Fibroblast of villous mesenchyme (primary cell): ENCODE data around the gene ZNF775. TPM values are rescaled to one million over a fixed set of nuclear protein-coding genes. Genes with fewer than 3 reads are reported as not detected.

ENCODE experiments used
- DNase-seq: peaks from one replicate; pipeline ENCODE4 v3.0.0-alpha.2; 2010; ENCODE audit warnings: low read depth
- H3K4me3 ChIP-seq: 2 replicates; pipeline ENCODE4 v1.5.1; 2011; ENCODE audit warnings: low read depth, mild to moderate bottlenecking, low read length
- total RNA-seq: library from RNA; depleted of rRNA; stranded (reverse); fragments of >200 nt; gene quantifications from 2 replicates; pipeline ENCODE4 v1.2.3, GENCODE V29; 2012
- TF ChIP-seq, protein P1 (sequence below): IDR thresholded peaks from 2 replicates; pipeline ENCODE4 v1.5.1; 2012; ENCODE audit warnings: low read depth, mild to moderate bottlenecking, low read length; ENCODE audit not compliant: insufficient read depth

ZNF775 gene
- total RNA-seq, 1 donor, result 3.0 TPM

DNA sequence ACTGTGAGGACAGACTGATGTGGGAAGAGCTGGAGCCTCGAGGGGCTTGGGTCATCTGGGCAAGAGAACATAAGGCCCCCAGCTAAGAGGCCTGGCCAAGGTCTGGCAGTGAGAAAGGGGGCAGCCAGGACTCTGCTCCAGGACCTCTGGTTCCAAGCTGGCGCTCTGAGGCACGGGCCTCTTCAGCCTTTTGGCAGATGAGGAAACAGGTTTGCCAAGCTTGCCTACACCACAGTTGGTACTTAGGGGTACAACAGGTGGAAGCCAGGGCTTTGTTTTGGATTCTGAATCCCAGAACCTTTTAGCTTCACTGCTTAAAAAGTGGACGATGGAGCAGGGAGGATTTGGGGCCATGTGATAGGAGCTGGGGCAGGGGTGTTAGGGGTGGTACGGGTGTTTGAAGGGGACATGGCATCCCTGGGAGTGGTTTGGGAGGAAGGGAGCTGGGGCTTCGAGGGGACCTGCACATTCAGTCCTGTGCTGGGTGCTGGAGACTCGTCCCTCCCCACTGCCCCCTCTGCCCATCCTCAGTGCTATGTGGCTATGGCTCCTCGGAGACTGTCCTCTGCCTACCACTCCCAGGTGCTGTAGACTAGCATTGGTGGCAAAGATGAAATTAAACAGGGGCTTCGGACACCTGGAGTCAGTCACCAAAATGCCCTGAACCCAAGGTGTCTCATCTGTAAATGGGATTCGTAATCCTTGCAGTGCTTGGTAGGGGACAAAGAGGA lies 30.3 kb downstream of the ZNF775 start:
- no peak for DNase-seq
- TF ChIP-seq, protein P1, sequence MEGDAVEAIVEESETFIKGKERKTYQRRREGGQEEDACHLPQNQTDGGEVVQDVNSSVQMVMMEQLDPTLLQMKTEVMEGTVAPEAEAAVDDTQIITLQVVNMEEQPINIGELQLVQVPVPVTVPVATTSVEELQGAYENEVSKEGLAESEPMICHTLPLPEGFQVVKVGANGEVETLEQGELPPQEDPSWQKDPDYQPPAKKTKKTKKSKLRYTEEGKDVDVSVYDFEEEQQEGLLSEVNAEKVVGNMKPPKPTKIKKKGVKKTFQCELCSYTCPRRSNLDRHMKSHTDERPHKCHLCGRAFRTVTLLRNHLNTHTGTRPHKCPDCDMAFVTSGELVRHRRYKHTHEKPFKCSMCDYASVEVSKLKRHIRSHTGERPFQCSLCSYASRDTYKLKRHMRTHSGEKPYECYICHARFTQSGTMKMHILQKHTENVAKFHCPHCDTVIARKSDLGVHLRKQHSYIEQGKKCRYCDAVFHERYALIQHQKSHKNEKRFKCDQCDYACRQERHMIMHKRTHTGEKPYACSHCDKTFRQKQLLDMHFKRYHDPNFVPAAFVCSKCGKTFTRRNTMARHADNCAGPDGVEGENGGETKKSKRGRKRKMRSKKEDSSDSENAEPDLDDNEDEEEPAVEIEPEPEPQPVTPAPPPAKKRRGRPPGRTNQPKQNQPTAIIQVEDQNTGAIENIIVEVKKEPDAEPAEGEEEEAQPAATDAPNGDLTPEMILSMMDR, result no peak
- no peak overlapping the region for H3K4me3 ChIP-seq

DNA sequence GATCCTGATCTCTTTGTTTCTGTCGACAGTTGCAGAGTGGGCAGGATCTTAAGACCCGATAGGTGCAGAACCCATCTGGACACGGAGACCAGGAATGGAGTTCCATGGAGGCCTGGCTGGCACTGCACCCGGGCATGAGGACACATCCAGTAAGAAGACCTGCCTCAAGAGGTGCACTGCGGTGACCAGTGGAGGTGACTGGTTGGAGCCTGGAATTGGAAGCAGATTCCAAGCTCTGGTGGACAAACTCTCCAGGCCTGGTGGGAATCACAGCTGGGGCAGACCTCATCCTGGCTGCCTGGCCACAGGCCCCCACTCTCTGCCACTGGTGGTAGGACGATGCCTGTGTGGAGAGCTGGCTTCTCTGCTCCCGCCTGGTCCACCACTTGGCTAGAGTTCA lies 31.0 kb downstream of the ZNF775 start:
- no peak overlapping the region for H3K4me3 ChIP-seq
- TF ChIP-seq, protein P1, result no peak
- DNase-seq, result no peak

DNA sequence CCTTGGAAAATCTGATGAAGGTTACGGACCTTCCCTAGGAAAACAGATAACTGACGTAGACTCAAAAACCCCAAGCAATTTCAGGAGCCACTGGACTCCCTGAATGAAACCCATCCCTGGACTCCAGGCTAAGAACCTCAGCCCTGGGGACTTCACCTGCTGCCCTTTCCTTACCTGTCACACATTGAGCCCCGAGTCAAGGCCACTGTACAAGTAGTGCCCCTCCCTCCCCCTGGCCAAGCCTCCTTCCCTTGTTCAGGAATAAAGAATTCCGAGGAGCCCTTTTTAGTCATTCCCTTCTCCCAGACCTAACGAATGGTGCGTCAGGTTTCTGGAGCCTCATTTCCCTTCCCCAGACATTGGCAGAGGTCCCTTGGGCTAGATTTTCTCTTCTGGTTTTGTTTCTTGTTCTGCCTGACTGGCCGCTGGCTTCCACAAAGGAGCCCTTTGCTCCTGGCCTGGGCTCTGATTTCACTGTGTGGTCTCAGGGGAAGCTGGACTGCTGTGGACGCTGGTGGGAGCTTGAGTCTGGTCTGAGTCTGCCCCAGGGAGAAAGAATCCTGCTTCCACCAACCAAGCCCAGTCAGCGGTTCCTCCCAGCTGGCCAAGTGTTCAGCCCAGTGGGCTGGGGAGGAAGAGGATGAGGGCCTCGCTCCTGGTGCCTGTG lies 31.7 kb downstream of the ZNF775 start:
- TF ChIP-seq, protein P1, result no peak
- no peak overlapping the region for H3K4me3 ChIP-seq
- DNase-seq, result no peak

DNA sequence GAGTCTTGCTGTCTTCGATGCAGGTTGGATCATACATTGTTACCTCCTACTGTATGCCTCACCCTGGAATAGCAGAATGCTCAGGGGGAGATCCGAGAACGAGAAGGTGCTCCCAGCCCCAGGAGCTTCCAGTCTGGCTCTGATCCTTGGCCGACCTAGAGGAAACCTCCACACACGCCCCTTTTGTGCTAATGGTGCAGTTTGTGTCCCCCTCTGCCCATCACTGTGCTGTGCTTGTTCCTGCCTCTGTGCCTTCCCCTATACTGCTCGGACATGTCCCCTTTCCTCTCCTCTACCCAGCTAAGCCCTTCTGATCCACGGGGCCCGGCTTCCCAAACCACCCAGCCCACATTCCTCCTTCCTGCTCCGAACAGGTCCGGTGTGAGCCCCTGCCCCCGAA lies 32.5 kb downstream of the ZNF775 start:
- no peak overlapping the region for H3K4me3 ChIP-seq
- no peak for DNase-seq
- TF ChIP-seq, protein P1, result no peak

DNA sequence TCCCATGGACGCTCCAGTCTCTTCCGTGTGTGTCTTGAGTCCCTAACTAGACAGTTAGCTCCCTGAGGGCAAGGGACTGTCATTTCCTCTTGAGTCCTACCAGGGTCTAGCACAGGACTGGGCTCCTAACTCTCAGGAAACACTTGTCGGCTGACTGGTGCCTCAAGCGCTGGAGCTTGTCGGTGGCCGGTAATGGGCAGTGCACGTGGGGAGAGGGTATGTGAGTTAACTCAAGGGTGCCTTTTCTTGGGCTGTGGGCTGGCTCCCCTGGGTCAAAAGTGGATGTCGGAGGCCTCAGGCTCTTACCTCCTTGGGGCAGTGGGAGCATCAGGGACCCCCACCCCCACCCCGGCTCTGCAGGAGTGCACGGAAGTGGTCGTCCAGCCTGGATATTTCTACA lies 32.9 kb downstream of the ZNF775 start:
- TF ChIP-seq, protein P1, result no peak
- no peak overlapping the region for H3K4me3 ChIP-seq
- no peak for DNase-seq

DNA sequence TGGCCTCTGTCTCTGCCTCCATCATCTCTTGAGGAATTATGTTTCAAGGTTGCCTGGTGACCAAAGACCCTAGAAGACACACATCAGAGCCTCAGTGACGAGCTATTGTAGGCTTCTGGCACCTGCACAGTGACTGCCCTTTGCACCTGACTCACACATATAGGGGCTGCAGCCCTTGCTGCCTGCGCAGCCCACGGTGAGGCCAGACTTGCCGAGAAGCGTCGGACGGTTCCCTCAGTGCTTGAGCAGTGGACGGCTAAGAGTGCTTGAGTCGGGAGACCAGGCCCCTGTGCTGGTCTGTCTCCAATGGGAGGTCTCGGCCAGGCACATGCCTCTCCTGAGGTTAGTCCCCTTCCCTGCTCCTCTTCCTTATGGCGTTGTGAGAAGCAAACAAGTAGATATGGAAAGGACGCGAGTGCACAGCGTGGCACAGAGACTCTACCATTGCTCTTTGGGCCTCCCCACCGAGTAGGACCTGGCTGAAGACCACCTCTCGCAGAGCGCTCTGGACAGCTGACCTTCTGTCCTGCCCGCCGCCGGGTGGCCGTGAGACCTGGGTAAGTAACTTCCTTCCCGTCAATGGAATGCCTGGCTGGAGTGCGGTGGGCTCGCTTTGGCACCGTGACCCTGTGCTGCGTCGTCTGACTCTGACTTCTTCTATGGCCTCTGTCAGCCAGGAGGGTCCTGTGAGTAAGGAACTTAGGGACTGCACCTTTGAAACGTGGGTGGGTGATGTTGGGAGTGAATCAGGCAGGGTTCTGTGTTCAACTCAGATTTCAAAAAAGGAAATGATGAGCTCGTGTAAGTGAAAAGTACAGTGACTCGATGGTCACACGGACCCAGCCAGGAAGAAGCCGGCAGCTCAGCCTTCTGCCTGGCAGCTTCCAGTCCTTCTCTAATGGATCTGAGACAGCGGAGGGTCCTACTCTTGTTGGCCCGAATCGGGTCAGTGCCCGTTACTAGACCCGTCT lies 33.7 kb downstream of the ZNF775 start:
- TF ChIP-seq, protein P1, result no peak
- H3K4me3 ChIP-seq, result no peak overlapping the region
- DNase-seq, result no peak
